Measurements from ENCODE around the gene ARSI. TPM values are rescaled to one million over a fixed set of nuclear protein-coding genes. Genes with fewer than 3 reads are reported as not detected.

ARSI gene
- total and polyA plus RNA-seq, 2 of the 4 experiments (the other 2 are of a cell fraction), result 14.8 to 15.2 TPM

DNA sequence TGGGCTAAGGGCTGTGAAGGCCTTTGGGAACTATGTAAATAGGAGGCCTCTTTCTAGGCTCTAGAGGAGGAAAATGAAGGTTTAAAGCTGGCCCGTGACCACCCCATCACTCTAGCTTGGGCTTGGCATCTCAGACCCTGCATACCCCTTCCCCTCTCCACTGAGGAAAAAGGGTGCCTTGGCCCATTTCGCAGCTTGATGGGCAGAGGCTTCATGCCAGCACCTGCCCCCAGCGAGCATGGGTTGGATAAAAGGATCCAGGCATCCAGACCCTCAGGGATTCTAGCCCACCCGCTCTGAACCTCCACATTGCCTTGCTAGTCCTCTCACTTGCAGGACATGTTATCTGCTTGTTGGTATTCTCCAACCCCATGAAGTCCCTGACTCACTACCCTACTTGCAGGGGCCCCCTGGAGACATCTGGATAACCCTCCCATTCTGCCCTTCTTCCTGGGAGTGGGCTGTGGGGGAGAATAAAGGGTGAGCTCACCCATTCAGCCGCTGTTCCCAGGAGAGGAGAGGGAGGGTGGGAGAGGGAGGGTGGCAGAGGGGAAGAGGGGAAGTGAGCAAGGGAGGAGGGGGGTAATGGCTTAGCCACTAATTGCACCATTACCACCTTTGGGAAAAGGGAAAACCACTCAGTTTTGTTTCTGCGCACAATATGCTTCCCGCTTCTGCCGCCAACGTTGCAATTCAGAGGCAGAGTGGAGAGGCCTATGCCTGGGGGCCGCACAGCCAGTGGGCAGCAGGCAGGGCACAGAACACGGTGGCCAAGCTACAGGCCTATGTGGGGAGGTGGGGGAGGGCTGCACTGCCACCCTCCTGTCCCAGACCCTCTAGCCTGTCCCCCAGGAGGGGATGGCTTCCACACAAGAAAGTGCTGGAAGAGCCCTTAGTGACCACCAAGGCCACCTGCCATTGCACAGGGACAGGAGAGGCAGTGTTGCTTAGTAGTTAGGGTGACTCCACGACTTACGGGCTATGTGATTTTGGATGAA is 11.0 kb downstream of the ARSI start:
- H3K27ac ChIP-seq (ENCODE audit: insufficient read depth, low read length), result no peak overlapping the region
- H3K14ac ChIP-seq (replicated peaks; ENCODE audit: low read depth, low read length), result no peak overlapping the region
- H3K18ac ChIP-seq (ENCODE audit: low read depth, low read length), result no peak overlapping the region
- H3K4me3 ChIP-seq (ENCODE audit: insufficient read depth, low read depth, low read length), result no peak overlapping the region
- dilution Hi-C loops (cut with HindIII; ENCODE audit: low sequenced_read_pairs, unreplicated experiment) (no loop called here), intact Hi-C loops (cut with micrococcal nuclease) (no loop called here), in situ Hi-C loops (cut with MboI; ENCODE audit: low sequenced_read_pairs) (no loop called here)
- no peak overlapping the region for H3K56ac ChIP-seq (ENCODE audit: extremely low read depth, insufficient read depth, low read length)
- H2AFZ ChIP-seq (replicated peaks; ENCODE audit: low read length, poor library complexity), result no peak overlapping the region
- ChIA-PET CTCF (no interaction called here), POLR2A (ENCODE audit: unreplicated experiment) (no interaction called here)
- no peaks in the 10 kb centered on the region for H3K27me3 ChIP-seq (ENCODE audit: control insufficient read depth, insufficient read depth, low read length)
- H2AK9ac ChIP-seq (replicated peaks; ENCODE audit: low read depth, low read length, poor library complexity), result no peak overlapping the region
- H3K9ac ChIP-seq (ENCODE audit: low read depth, low read length), result no peak overlapping the region
- no peak overlapping the region for H2BK15ac ChIP-seq (ENCODE audit: low read depth, low read length)
- H4K5ac ChIP-seq (ENCODE audit: low read depth, low read length), result no peak overlapping the region
- H4K20me1 ChIP-seq (ENCODE audit: insufficient read depth, low read length), result no peaks in the 10 kb centered on the region
- no peak overlapping the region for H3K23ac ChIP-seq (ENCODE audit: low read depth, low read length)
- TF ChIP-seq FOS (IDR thresholded peaks at IDR 0.05; ENCODE audit: low read depth, low read length) (no peak), MAZ (IDR thresholded peaks at IDR 0.05; ENCODE audit: borderline replicate concordance, low read depth, low read length) (0 out of 2 replicates have a peak, but pooled peaks have one; percentile 16)
- H3K4me1 ChIP-seq (ENCODE audit: control insufficient read depth, insufficient read depth, low read length), result peaks cover 12% of the 10 kb centered on the region
- no peak overlapping the region for H3K4me2 ChIP-seq (ENCODE audit: low read depth, low read length)
- DNase-seq, result peak; percentile 45
- no peak overlapping the region for H3K4ac ChIP-seq (ENCODE audit: low read depth, low read length)
- H2BK20ac ChIP-seq (ENCODE audit: low read depth, low read length), result no peak overlapping the region
- peaks cover 5 to 14% of the 10 kb centered on the region in 2 experiments; a peak in 1 of 4 replicates for H3K79me1 ChIP-seq (ENCODE audit: low read depth in 1 of 2, low read length in 2 of 2)
- no peak for ATAC-seq (ENCODE audit: low read depth)
- no peak overlapping the region for H2BK120ac ChIP-seq (ENCODE audit: low read depth, low read length)
- no TSS peak for BruUV-seq (replicated peaks)
- no peak overlapping the region for H2BK5ac ChIP-seq (ENCODE audit: low read depth, low read length, poor library complexity, severe bottlenecking)
- H3K36me3 ChIP-seq (ENCODE audit: control insufficient read depth, insufficient read depth, low read length), result no peaks in the 10 kb centered on the region; the same call in 1 of the 2 replicates
- 89% methylated on average over 3 of the region's 13 CpGs; no CpG with 5 or more reads in 1 of the 2 experiments for WGBS, 2 experiments (ENCODE audit: extremely low coverage in 2 of 2, insufficient read length in 1 of 2)
- no peak overlapping the region for H2AK5ac ChIP-seq (ENCODE audit: low read depth, low read length)
- H3K9me3 ChIP-seq (ENCODE audit: control insufficient read depth, insufficient read depth, low read length), result no peaks in the 10 kb centered on the region
- peaks cover 12% of the 10 kb centered on the region for H3K9me1 ChIP-seq (ENCODE audit: insufficient read depth, low read length)
- H4K91ac ChIP-seq (ENCODE audit: insufficient read depth, low read depth, low read length), result no peak overlapping the region
- no peak overlapping the region for H4K8ac ChIP-seq (ENCODE audit: low read depth in 2 of 2, low read length in 2 of 2)
